PFSK-1 (cell line): ENCODE data around the gene HPD.

ENCODE experiments used
- POLR2AphosphoS5 ChIP-seq: IDR thresholded peaks from 2 replicates; pipeline ENCODE4 v1.6.1; 2012; ENCODE audit warnings: low read depth, mild to moderate bottlenecking, control low read depth, low read length, moderate library complexity
- REST ChIP-seq, 2 experiments: IDR thresholded peaks; 2 replicates each; pipeline versions ENCODE4 v1.6.1 to v1.8.0; 2011 to 2012; ENCODE audit warnings: low read depth in 2 of 2, low read length in 2 of 2, control low read depth in 1 of 2, inconsistent platforms in 1 of 2, mild to moderate bottlenecking in 1 of 2, moderate library complexity in 1 of 2; ENCODE audit not compliant: insufficient read depth in 1 of 2
- TAF1 ChIP-seq: IDR thresholded peaks from 2 replicates; pipeline ENCODE4 v1.6.1; 2012; ENCODE audit warnings: low read length, control low read depth, borderline replicate concordance; ENCODE audit not compliant: insufficient read depth

- TF ChIP-seq TAF1 = no peak
- TF ChIP-seq POLR2AphosphoS5 = no peak
- no peak for TF ChIP-seq REST (IDR thresholded peaks at IDR 0.05; ENCODE audit: insufficient read depth in 1 of 2, low read depth in 2 of 2, low read length in 2 of 2)
Measured at GRCh38 chr12:121804417-121805111, 54.1 kb downstream of the HPD start.
